HL-60/S4 treated with phorbol 12-myristate 13-acetate at 8.2 ng/mL for 4 days and 3 days (cell line): ENCODE measurements around the gene NPLOC4.

Experiments used
- in situ Hi-C: fragments of 300-500 bp; cut with MboI; formaldehyde crosslinking; loops from 2 replicates; pipeline ENCODE4 v1.15.0; 2022; ENCODE audit warnings: low sequenced_read_pairs

NPLOC4 gene

DNA sequence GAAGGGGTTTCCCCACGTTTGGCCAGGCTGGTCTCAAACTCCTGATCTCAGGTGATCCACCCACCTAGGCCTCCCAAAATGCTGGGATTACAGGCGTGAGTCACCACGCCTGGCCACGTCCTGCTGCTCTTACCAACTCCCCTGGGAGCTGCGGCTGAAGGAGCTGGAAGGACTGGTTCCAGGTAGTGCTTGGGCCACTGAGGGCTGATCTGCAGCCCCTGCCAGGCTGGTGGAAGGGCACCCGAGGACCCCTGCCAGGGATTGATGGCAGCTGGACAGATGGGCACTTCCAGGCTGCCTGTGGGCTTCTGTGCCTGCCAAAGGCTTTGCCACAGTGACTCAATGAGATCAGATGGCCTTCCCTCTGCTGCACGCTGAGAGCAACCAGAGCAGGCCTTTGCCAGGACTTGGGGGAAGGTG, 27.1 kb upstream of the NPLOC4 start:
- in situ Hi-C loops: no loop called here

DNA sequence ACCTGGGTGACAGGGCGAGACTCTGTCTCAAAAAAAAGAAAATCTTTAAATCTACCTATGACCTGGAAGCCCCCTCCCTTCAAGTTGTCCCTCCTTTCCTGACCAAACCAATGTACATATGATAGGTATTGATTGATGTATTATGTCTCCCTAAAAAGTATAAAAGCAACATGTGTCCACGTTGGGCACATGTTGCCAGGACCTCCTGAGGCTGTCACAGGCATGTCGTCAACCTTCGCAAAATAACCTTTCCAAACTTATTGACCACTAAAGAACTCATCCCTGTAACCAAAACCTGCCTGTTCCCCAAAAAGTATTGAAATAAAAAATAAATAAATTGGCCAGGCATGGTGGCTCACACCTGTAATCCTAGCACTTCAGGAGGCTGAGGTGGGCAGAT, 25.1 kb upstream of the NPLOC4 start:
- in situ Hi-C loops: no loop called here

DNA sequence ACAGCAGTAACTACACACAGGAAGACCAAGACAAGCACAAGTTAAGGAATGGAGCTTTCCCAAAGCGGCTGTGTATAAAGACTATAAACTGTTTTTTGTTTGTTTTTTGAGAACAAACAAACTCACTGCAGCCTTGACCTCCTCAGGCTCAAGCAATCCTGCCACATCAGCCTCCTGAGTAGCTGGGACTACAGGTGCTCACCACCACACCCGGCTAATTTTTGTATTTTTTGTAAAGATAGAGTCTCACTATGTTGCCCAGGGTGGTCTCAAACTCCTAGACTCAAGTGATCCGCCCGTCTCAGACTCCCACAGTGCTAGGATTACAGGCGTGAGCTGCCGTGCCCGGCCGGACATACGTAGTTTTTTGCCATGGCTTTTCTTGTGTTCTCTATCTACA, 23.5 kb upstream of the NPLOC4 start:
- in situ Hi-C loops: no loop called here

DNA sequence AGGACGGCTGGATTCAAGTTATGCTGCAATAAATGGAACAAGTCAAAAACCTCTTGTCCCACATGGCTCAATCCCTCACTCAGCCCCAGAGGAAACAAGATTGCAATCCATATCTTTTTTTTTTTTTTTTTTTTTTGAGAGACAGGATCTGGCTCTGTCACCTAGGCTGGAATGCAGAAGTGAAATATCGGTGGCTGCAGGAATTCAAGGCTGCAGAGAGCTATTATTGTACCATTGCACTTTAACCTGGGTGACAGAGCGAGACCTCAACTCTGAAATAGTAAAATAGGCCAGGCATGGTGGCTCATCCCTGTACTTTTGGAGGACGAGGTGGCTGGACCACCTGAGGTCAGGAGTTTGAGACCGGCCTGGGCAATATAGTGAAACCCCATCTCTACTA, 22.1 kb upstream of the NPLOC4 start:
- in situ Hi-C loops: no loop called here

DNA sequence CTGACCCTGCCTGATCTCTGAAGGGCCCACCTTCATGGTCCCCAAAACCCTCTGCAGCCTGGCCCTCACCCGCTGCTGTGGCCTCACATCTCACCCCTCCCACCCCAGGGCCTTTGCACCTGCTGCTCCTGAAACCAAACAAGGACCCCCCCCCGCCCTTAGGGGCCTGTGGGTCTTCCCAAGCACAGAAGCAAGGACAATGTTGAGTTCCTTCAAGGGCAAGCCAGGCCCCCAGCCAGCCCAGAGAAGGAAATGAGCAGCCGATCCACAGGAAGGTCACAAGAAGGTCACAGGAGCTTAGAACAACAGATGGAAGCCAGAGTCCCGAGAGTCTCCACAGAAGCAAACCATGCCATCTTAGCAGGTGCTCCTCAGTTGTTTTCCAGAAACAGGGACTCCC, 19.9 kb upstream of the NPLOC4 start:
- in situ Hi-C loops: no loop called here

DNA sequence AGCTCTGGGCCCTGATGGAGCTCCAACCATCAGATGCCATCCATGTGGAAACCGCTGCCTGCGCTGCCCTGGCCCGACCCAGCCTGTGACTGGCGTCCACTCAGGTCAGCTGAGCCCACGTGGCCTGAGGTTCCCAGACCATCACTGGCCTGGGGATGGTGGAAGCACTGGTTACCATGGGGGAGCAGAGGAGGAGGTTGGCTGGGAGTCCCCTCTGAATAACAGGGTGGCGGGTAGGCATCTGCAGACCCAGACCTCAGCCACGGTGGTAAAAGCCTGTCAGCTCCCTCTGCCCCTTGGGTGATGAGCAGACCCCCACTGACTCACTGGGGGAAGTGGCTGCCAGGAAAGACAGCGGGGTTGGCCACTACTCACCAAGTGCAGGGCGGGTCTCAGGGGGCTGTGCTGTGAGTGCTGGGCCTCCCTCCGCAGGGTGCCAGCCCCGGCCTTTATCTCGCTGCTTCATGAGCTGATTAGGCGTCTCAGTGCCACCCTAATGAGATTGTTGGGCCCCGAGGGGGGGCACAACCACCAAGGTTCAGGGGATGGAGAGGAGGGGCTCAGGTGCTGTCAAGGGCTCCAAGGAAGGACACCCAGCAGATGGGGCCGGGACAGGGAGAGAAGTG, 19.3 kb upstream of the NPLOC4 start, which contains the start of gene PDE6G:
PDE6G (minus strand) TSS at position 425 of the 626 bp plus-strand sequence. CDS start 3,237 bp downstream, outside the sequence.
- in situ Hi-C loops: no loop called here

DNA sequence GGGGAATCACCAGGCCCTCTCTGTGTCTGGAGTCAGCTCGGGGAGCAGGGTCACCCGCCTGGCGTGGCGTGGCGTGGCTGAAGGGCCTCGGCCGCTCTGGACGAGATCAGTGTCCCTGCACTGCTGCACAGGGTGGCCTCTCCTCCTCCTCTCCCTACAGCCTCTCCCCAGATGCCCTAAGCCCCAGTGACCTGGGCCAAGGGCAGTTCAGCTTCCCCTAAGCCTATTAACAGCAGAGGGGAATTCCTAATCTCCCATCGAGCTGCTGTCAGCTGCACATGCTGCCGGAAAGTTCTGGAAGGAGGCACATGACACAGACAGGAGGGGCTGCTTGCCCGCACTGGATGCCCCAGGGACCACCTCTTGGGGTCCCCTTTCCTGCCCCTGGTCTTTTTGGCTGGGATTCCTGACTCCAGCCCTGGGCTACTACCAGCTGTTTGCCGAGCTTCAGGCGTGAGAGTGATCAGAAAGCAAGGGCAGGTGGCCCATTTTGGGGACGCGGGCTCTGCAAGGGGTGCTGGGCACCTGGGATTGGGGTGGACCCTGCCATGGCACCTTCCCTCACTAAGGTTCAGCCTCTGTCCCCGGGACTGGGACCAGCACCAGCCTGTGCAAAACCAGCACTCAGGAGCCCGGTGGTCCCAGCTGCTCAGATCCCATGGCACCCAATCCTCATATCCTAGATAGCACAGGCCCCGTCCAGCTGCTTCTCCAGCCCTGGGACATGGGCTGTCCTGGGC, 18.6 kb upstream of the NPLOC4 start:
- in situ Hi-C loops: no loop called here

DNA sequence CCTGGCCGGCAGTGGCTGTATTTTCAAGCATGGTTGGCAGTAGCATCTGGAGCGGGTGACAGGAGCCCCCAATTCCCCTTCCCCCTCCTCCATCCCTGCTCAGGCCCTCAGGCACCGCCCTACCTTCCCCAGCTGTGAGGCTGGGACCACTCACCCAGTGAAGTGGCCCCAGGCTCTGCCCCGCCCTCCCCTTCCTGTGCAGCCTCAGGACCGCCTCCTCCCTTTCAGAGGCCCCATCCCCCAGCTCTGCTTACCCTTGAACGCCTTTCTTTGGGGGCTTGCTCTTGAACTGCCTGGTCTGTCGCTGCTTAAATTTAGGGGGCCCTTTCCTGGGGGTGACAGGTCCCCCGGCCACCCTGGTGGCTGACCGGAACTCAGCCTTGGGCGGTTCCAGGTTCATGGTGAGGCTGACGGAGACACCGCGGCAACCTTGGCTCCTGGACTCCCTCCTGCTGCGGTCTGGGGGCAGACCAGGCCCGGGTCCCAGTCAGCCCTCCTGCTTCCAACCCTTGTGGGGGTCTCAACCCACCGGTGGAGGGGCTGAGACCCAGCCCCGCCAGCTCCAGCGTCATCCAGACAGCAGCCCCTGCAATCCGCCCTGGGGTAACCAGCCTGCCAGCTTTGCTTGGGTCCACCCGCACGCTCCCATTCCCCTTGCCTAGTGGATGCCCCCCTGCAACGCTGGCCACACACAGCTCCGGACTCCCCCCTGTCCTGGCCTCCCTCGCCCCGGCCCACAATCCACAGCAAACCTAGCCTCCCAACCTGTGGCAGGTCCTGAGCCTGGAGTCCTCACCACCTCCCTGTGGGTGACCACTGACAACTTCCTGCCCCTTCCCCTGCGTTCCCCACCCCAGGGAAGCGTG, 16.2 kb upstream of the NPLOC4 start:
- in situ Hi-C loops: no loop called here

DNA sequence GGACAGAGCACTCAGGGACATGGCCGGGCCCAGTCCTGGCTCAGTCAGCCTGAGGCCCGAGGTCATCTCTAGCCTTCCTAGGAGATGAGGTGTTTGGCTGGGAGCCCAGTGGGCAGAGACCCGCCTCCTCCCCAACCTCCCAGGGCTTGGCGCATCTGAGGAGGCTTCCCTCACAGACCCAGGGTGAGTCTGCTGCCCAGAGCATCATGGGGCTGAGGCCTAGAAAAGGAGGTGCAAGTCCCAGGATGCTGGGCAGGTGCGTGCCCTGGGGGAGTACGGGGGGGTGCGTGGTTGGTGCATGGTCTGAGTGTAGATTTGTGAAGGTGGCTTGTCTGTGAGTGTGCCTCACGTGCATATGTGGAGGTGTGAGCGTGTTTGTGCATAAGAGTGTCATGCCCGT, 14.8 kb upstream of the NPLOC4 start:
- in situ Hi-C loops: no loop called here

DNA sequence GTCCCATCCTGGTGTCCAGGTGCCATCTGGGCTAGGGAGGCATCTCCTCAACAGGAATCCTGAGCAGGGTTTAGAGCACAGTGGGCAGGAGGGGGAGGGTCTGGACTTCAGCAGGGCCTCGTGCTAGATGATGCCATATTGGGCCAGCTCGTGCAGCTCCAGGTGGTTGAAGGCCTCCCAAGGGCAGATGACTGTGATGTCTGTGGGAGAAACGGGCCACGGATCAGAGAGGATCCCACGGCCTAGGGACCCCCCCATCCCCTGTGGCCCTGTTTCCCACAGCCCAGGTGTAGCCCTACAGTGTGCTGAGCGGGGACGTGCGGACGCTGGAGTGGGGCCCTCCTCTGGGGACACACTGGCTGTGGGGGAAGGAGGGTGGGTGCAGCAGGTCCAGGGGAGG, 14.0 kb upstream of the NPLOC4 start:
- in situ Hi-C loops: no loop called here

DNA sequence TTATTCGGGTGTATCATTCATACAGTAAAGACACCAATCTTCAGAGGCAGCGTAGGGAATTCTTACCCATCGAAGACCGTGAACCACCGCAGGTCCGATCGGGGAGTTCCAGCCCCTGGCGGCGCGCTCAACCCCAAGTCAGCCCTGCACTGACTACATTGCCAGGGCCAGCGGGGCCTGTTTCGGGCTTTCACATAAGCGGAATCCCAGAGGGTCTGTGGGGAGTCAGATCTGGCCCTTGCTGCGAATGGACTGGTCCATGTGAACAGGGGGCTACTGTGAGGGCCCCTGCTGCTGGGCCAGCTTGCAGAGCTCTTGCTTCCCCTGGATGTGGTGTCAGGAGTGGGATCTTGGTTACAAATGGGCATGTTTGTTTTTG, 11.8 kb upstream of the NPLOC4 start:
- in situ Hi-C loops: no loop called here

DNA sequence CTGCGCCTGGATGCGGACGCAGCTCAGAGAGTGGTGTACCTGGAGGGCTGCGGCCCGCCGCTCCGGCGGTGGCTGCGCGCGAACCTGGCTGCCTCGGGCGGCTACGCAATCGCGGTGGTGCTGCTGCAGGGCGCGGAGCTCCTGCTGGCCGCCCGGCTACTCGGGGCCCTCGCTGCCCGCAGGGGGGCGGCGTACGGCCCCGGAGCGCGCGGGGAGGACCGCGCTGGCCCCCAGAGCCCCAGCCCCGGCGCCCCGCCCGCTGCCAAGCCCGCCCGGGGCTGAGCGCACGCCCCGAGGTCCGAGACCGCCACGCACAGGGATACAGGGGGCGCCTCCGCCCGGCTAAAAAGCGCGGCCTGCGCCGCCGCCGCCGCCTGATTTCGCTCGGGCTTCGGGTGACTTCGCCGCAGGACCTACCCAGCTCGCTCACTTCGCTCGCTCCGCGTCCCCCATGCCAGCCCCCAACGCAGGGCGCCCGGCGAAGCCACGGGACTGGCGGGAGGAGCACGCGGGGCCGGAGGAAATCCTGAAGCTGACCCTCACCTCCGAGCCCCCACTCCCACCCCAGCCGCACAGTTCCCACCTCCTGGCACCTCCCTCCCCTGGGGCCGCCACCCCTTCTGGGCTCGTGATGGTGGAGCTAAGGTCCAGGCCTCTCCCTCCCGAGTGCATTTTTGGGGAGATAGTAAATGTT, 11.2 kb upstream of the NPLOC4 start:
- in situ Hi-C loops: no loop called here

DNA sequence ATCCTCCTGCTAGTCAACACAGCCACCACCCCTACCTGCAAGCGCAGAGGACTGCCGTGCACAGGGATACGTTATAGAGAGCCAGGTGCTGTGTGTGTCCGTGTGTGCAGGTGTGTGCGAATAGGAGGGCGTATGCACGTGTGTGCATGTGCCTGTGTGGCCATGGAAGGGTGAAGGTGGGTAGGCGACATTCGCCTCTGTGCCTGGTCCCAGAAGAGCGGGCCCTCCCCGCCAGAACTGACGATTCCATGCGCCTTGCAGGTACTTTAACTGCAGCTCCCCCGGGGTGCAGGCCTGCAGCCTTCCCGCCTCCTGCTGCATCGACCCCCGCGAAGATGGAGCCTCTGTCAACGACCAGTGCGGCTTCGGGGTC, 10.7 kb upstream of the NPLOC4 start:
- in situ Hi-C loops: no loop called here

DNA sequence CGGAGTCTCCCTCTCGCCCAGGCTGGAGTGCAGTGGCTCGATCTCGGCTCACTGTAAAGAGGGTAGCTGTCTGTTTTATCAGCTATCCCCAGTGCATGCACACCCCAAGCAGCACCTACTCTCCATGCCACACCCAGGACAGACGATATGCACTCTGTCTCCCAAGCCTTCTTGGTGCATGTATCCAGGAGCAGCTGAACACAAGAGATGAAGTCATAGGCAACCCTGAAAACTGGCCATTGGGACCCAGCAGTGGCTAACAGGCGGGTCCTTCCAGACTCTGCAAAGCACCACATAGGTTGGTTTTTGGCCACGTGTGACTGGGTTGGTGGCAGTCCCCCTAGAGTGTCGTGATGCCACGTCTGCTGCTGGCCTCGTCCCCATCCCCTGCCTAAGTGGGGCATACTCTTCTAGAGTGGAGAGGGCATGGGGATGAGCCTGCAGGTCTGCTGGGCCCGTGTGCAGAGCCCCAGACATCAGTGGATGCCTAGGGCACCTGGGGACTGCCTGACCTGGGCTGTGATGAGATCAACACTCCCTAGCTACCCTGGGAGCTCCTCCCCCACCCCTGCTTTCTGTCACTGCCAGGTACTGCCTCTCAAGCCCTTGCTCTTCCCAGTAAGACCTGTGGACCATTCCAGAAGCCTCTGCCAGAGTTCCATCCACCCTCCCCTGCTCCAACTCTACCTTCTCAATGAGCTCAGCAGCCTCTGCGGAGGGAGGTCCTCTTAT, 10.1 kb upstream of the NPLOC4 start:
- in situ Hi-C loops: no loop called here

DNA sequence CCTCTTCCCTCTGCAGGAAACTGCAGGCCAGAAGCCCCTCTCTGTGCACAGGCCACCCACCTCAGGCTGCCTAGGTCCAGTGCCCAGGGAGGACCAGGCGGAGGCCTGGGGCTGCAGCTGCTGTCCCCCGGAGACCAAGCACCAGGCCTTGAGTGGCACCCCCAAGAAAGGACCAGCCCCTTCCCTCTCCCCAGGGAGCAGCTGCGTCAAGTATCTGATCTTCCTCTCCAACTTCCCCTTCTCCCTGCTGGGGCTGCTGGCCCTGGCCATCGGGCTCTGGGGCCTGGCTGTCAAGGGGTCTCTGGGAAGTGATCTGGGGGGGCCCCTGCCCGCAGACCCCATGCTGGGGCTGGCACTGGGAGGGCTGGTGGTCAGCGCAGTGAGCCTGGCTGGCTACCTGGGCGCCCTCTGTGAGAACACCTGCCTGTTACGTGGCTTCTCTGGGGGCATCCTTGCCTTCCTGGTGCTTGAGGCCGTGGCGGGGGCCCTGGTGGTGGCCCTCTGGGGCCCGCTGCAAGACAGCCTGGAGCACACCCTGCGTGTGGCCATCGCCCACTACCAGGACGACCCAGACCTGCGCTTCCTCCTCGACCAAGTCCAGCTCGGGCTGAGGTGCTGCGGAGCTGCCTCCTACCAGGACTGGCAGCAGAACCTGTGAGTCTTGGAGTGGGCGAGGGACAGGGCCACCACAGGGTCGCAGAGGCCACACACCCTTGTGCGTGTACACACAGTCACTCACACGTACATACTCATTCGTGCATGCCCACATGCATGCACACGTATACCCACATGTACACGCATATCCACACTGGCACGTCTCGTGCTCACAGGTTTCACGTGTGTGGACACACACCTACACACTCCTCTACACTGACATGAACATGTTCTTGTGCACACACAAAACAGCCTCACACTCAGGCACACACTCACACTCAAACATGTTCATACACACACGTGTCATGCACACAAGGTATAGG, 8.4 kb upstream of the NPLOC4 start:
- in situ Hi-C loops: no loop called here

DNA sequence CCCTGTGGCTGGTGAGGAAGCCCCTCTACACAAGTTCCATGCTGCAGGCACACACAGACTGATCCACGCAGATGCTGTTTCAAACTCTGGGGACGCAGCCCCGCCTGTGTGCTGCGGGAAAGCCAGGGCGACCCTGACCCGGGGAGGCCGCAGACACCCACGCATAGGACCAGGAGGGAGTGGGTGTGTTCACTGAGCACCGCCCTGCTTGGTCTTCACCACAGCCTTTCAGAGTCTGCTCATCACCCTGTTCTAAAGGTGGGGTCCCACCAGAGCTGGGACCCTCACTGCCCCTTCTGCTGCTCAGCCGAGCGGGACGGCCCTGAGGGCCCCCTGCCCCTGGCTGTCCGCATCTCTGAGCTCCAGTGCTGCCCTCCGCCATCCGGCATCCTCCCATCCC, 7.6 kb upstream of the NPLOC4 start:
- in situ Hi-C loops: no loop called here

DNA sequence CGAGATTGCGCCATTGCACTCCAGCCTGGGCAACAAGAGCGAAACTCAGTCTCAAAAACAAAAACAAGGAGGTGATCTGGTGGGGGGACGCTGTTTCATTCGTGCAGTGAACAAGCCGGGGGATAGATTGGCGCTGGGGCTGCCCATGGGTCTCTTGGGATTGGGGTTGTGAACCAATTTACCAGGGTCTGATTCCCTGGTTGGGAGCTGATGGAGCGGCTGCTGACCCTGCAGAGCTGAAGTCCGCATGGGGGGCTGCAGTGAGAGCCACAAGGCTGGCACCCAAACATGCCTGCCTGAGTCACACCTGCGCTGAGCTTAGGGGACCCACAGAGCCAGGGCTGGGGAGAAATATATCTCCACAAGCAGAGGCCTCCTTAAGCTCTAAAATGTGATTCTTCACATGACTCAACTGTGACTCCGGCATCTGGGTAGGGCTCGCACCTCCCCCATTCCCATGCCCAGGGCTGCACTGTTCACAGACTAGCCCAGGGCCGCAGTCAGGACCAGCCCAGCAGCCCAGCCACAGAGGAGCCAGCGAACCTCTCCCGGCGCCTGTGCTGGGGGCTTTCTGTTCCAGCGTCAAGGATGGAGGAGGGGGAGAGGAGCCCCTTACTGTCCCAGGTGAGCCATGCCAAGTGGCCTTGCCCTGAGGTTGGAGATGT, 5.0 kb upstream of the NPLOC4 start:
- in situ Hi-C loops: no loop called here

DNA sequence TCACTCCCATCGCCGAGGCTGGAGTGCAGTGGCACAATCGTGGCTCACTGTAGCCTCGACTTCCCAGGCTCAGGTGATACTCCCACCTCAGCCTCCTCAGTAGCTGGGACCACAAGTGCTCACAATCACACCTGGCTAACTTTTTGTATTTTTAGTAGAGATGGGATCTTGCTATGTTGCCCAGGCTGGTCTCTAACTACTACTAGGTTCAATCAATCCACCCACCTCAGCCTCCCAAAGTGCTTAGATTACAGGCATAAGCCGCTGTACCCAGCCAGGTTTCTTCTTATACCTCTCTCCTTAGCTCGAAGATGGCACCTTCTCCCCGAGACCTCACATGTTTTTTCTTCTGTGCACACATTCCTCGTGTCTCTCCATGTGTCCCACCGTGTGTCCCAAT, 3.1 kb upstream of the NPLOC4 start:
- in situ Hi-C loops: no loop called here

DNA sequence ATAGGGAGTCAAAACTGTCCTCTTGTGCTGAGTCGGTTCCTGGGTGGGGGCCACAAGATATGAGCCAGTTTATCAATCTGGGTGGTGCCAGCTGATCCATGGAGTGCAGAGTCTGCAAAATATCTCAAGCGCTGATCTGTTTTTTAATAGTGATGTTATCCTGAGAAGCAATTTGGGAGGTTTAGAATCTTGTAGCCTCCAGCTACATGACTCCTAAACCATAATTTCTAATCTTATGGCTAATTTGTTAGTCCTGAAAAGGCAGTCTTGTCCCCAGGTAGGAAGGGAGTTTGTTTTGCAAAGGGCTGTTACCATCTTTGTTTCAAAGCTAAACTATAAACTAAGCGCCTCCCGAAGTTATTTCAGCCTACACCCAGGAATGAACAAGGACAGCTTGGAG, 1.8 kb upstream of the NPLOC4 start:
- in situ Hi-C loops: no loop called here
